Measurements from ENCODE around the gene PLPPR2. TPM values are rescaled to one million over a fixed set of nuclear protein-coding genes. Genes with fewer than 3 reads are reported as not detected.
"Not testable (repeated sequence)": the region's sequence is repeated elsewhere in the genome, so short reads cannot be mapped to it uniquely, and the experiment has no call there.

PLPPR2 gene
- total and polyA plus RNA-seq, 12 donors, result 4.1 to 19.8 (median 10.6) TPM

GRCh38 chr19:11346104-11346940 is 8.9 kb upstream of the PLPPR2 start, which contains the start of the genes CCDC159 and TMEM205:
Gene CCDC159, plus strand, starts transcription at chr19:11346519. Its CDS starts 88 bp downstream, at chr19:11346607.
Gene TMEM205, minus strand, starts transcription at chr19:11346268. Its CDS starts 649 bp downstream, at chr19:11345619.
- Histone ChIP-seq H3K4me3 (peak within 1 kb of the TSS; percentile 44 to 92 (median 68)), H3K4me1 (peaks cover 6 to 32% (median 25%) of the 10 kb centered on the region in 9 donors), H3K27me3 (no peaks in the 10 kb centered on the region), H3K9me3 (peaks cover 0 to 12% (median 0%) of the 10 kb centered on the region in 11 donors), H3K27ac (peak within 1 kb of the TSS; percentile 27 to 90 (median 82)), H3K36me3 (peaks cover 0 to 22% (median 5%) of the 10 kb centered on the region in 9 donors)
- peak; percentile 94 to 97 (median 97) for ATAC-seq
- intact Hi-C loops (cut with DNase I), result loop anchor here in 2 of 10 donors (1.0 to 10.0 kb wide), 3 partner anchors 28 to 212 kb away; partner anchors contain the start of genes SWSAP1 (in 1 of the 2) and TSPAN16 (in 1 of the 2)
- DNase-seq, result peak; percentile 97 to 99
- peak in 4 of 9 donors; percentile 11 to 38 (median 36) for TF ChIP-seq CTCF (IDR thresholded peaks at IDR 0.05)
- WGBS, 2 donors, result 0% methylated on average over 50 of the region's 50 CpGs

- no peak overlapping the region for H3K4me3 ChIP-seq
- H3K27ac ChIP-seq, result peak overlapping the region in 3 of 10 donors; percentile 72 to 80 (median 77)
- no peak for DNase-seq
- 81 to 82% methylated on average over 7 of the region's 7 CpGs for WGBS, 2 donors
- H3K27me3 ChIP-seq, result no peaks in the 10 kb centered on the region
- intact Hi-C loops (cut with DNase I), result loop anchor here in 2 of 10 donors (10.0 kb wide), 2 partner anchors 53 to 213 kb away; partner anchors contain the start of gene TSPAN16 (in 1 of the 2)
- ATAC-seq, result no peak
- TF ChIP-seq CTCF (IDR thresholded peaks at IDR 0.05), result no peak
- peaks cover 0 to 10% (median 0%) of the 10 kb centered on the region in 9 donors for H3K36me3 ChIP-seq
- H3K9me3 ChIP-seq, result peaks cover 0 to 12% (median 0%) of the 10 kb centered on the region in 11 donors
- peaks cover 6 to 32% (median 25%) of the 10 kb centered on the region in 9 donors for H3K4me1 ChIP-seq
Observed at GRCh38 chr19:11347546-11348039, 7.6 kb upstream of the PLPPR2 start.

GRCh38 chr19:11349171-11349570 is 6.1 kb upstream of the PLPPR2 start:
- Histone ChIP-seq H3K4me1 (peaks cover 6 to 24% (median 19%) of the 10 kb centered on the region in 9 donors), H3K27ac (no peak overlapping the region), H3K9me3 (peaks cover 0 to 12% (median 0%) of the 10 kb centered on the region in 11 donors), H3K27me3 (no peaks in the 10 kb centered on the region), H3K36me3 (no peaks in the 10 kb centered on the region), H3K4me3 (no peak overlapping the region)
- TF ChIP-seq CTCF (IDR thresholded peaks at IDR 0.05), result no peak
- whole genome bisulfite sequencing, 2 donors, result 89 to 91% methylated on average over 4 of the region's 4 CpGs
- ATAC-seq (no peak), DNase-seq (no peak)
- intact Hi-C loops (cut with DNase I), result loop anchor here in 2 of 10 donors (10.0 kb wide), 2 partner anchors 54 to 214 kb away; partner anchors contain the start of gene TSPAN16 (in 1 of the 2)

GRCh38 chr19:11354102-11354501 is 1.1 kb upstream of the PLPPR2 start:
- WGBS, 2 donors, result 96 to 98% methylated on average over 4 of the region's 4 CpGs
- not testable (repeated sequence) for DNase-seq
- intact Hi-C loops (cut with DNase I), result loop anchor here in 1 of 10 donors (10.0 kb wide), 1 partner anchor 59 kb away; the partner anchor contains the start of gene TSPAN16

More at GRCh38 chr19:11354102-11354501, 1.1 kb upstream of the PLPPR2 start:
- not testable (repeated sequence) for H3K4me3 ChIP-seq, H3K9me3 ChIP-seq, H3K27me3 ChIP-seq, ATAC-seq, H3K36me3 ChIP-seq, H3K27ac ChIP-seq
- peaks cover 0 to 16% (median 6%) of the 10 kb centered on the region in 9 donors for H3K4me1 ChIP-seq
